ENCODE results near the gene OLFML2A. TPM values are rescaled to one million over a fixed set of nuclear protein-coding genes. Genes with fewer than 3 reads are reported as not detected.

Gene OLFML2A
- polyA plus RNA-seq, 2 of the 4 experiments (the other 2 are of a cell fraction), result 8.2 to 14.5 TPM

GRCh38 chr9:124749284-124749683 is 27.6 kb upstream of the OLFML2A start:
- Histone ChIP-seq H3K9me3 (no peaks in the 10 kb centered on the region), H3K4me2 (no peak overlapping the region), H3K4me3 (no peak overlapping the region), H3K27ac (no peak overlapping the region), H3K4me1 (peaks cover 14% of the 10 kb centered on the region; the same call in 2 of the 3 replicates)
- ChIA-PET POLR2A (no interaction called here), CTCF (interaction anchor here (0.6 to 19.4 kb wide), 8 partner anchors 12 to 780 kb away, joined by 3 to 166 read pairs (median 4); partner anchors contain the start of gene WDR38)
- ATAC-seq (no peak), DNase-seq (ENCODE audit: low read depth in 1 of 2, low spot score in 1 of 2) (no peak), FAIRE-seq (no peak)
- no peak for TF ChIP-seq ZC3H11A (IDR thresholded peaks at IDR 0.05)
- TF ChIP-seq REST (IDR thresholded peaks at IDR 0.05), result no peak
- no peak for TF ChIP-seq FOSL2 (IDR thresholded peaks at IDR 0.05)
- TF ChIP-seq FOSL2 (CRISPR knock-in tag; IDR thresholded peaks at IDR 0.05), result no peak
- no peak for TF ChIP-seq POLR2AphosphoS2 (conservative IDR thresholded peaks at IDR 0.05; ENCODE audit: low read length)
- TF ChIP-seq JUNB (IDR thresholded peaks at IDR 0.05), result no peak
- TF ChIP-seq PHF8 (IDR thresholded peaks at IDR 0.05; ENCODE audit: borderline replicate concordance, low read depth), result no peak
- no peak for TF ChIP-seq FOXS1 (CRISPR knock-in tag; IDR thresholded peaks at IDR 0.05)
- TF ChIP-seq JUN (IDR thresholded peaks at IDR 0.05), result no peak
- no peak for TF ChIP-seq HMGXB4 (CRISPR knock-in tag; IDR thresholded peaks at IDR 0.05; ENCODE audit: borderline replicate concordance)
- TF ChIP-seq EP300 (IDR thresholded peaks at IDR 0.05), result no peak
- TF ChIP-seq KDM5A (IDR thresholded peaks at IDR 0.05), result no peak
- no peak for TF ChIP-seq CHD2 (IDR thresholded peaks at IDR 0.05; ENCODE audit: low read length, partially characterized antibody)
- no peak for TF ChIP-seq HEYL (CRISPR knock-in tag; IDR thresholded peaks at IDR 0.05)
- no peak for TF ChIP-seq PBX3 (IDR thresholded peaks at IDR 0.05)
- no peak for TF ChIP-seq RAD21 (conservative IDR thresholded peaks at IDR 0.05 in 1 of 2, IDR thresholded peaks at IDR 0.05 in 1 of 2)
- no peak for TF ChIP-seq BHLHE40 (IDR thresholded peaks at IDR 0.05; ENCODE audit: low read depth, low read length)
- TF ChIP-seq MAX (IDR thresholded peaks at IDR 0.05), result no peak
- TF ChIP-seq MYC (IDR thresholded peaks at IDR 0.05; ENCODE audit: borderline replicate concordance, low read length), result no peak
- TF ChIP-seq ATOH8 (CRISPR knock-in tag; IDR thresholded peaks at IDR 0.05; ENCODE audit: low read depth), result no peak
- WGBS (ENCODE audit: missing lambda C conversion rate), result 81% methylated on average over 3 of the region's 3 CpGs

GRCh38 chr9:124749781-124750180 is 27.2 kb upstream of the OLFML2A start:
- Histone ChIP-seq H3K4me1 (peaks cover 14% of the 10 kb centered on the region; the same call in 2 of the 3 replicates), H3K4me2 (no peak overlapping the region), H3K9me3 (no peaks in the 10 kb centered on the region), H3K4me3 (no peak overlapping the region), H3K27ac (no peak overlapping the region)
- DNase-seq (ENCODE audit: low read depth in 1 of 2, low spot score in 1 of 2), result no peak
- ATAC-seq, result no peak
- WGBS (ENCODE audit: missing lambda C conversion rate), result 70% methylated on average over 2 of the region's 2 CpGs
- no peak for TF ChIP-seq FOSL2 (IDR thresholded peaks at IDR 0.05)
- TF ChIP-seq FOSL2 (CRISPR knock-in tag; IDR thresholded peaks at IDR 0.05), result no peak
- no peak for TF ChIP-seq CBX2 (IDR thresholded peaks at IDR 0.05; ENCODE audit: borderline replicate concordance, low read depth)
- TF ChIP-seq NR3C1 (IDR thresholded peaks at IDR 0.05), result no peak
- no peak for TF ChIP-seq PHF8 (IDR thresholded peaks at IDR 0.05; ENCODE audit: borderline replicate concordance, low read depth)
- TF ChIP-seq MAFK (IDR thresholded peaks at IDR 0.05; ENCODE audit: partially characterized antibody), result no peak
- TF ChIP-seq POLR2A (IDR thresholded peaks at IDR 0.05; ENCODE audit: low read length), result no peak
- ChIA-PET POLR2A (no interaction called here), CTCF (interaction anchor here (1.0 to 19.4 kb wide), 6 partner anchors 11 to 138 kb away, joined by 3 to 166 read pairs (median 8); partner anchors contain the start of gene WDR38)
- no peak for FAIRE-seq

Data from A549 (cell line).